ENCODE measurements around the gene SLPI.

DNA sequence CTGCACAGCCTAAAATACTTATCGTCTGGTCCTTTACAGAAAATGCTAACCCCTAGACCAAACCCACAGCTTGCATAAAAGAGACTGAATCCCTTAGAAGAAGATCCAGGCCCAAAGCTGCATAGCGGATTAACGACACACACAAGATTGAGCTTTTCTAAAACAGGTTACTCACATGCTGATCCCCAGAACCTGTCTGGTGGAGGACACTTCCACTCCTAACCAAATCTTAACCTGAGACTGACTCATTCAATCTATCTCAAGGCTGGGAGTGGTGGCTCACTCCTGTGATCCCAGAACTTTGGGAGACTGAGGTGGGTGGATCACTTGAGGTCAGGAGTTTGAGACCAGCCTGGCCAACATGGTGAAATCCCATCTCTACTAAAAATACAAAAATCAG lies 2.8 kb upstream of the SLPI start:
- TF ChIP-seq, protein P1, sequence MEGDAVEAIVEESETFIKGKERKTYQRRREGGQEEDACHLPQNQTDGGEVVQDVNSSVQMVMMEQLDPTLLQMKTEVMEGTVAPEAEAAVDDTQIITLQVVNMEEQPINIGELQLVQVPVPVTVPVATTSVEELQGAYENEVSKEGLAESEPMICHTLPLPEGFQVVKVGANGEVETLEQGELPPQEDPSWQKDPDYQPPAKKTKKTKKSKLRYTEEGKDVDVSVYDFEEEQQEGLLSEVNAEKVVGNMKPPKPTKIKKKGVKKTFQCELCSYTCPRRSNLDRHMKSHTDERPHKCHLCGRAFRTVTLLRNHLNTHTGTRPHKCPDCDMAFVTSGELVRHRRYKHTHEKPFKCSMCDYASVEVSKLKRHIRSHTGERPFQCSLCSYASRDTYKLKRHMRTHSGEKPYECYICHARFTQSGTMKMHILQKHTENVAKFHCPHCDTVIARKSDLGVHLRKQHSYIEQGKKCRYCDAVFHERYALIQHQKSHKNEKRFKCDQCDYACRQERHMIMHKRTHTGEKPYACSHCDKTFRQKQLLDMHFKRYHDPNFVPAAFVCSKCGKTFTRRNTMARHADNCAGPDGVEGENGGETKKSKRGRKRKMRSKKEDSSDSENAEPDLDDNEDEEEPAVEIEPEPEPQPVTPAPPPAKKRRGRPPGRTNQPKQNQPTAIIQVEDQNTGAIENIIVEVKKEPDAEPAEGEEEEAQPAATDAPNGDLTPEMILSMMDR (IDR thresholded peaks at IDR 0.05) = no peak
- no peak for TF ChIP-seq POLR2A (IDR thresholded peaks at IDR 0.05)

Data from esophagus squamous epithelium (tissue), 4 donors.